Calu3 (cell line): ENCODE measurements around the gene GSX1. TPM values are rescaled to one million over a fixed set of nuclear protein-coding genes. Genes with fewer than 3 reads are reported as not detected.

Source experiments
- BruUV-seq: library from RNA; stranded (reverse); fragments of 400-500 nt; replicated peaks from 2 replicates; lab custom pipeline; 2021; lab: Mats Ljungman, UMichigan
- CTCF ChIA-PET: fragments of 300-600 bp; sonication (Branson Sonifier 250); formaldehyde crosslinking; loops from one replicate; lab custom pipeline; 2022; ENCODE audit warnings: antibody characterized with exemption; lab: Charles Lee
- DNase-seq: peaks from one replicate; pipeline ENCODE4 v3.0.0; 2022
- H3K27ac Mint-ChIP-seq: one replicate; pipeline ENCODE4 v1.8.0; 2022; ENCODE audit warnings: mixed read lengths; ENCODE audit not compliant: unreplicated experiment
- H3K27me3 Mint-ChIP-seq: one replicate; pipeline ENCODE4 v1.8.0; 2022; ENCODE audit warnings: mixed read lengths; ENCODE audit not compliant: unreplicated experiment
- H3K36me3 Mint-ChIP-seq: one replicate; pipeline ENCODE4 v1.8.0; 2022; ENCODE audit warnings: mild to moderate bottlenecking, moderate library complexity, mixed read lengths; ENCODE audit not compliant: insufficient read depth, unreplicated experiment
- H3K4me1 Mint-ChIP-seq: one replicate; pipeline ENCODE4 v1.8.0; 2022; ENCODE audit warnings: mild to moderate bottlenecking, low read depth, mixed read lengths; ENCODE audit not compliant: unreplicated experiment
- H3K4me3 Mint-ChIP-seq: one replicate; pipeline ENCODE4 v1.8.0; 2022; ENCODE audit warnings: mild to moderate bottlenecking, low read depth, moderate library complexity, mixed read lengths; ENCODE audit not compliant: unreplicated experiment
- H3K9me3 Mint-ChIP-seq: one replicate; pipeline ENCODE4 v1.8.0; 2022; ENCODE audit warnings: low read depth, mixed read lengths; ENCODE audit not compliant: unreplicated experiment
- CTCF ChIP-seq: fragments of 200-600 bp; IDR thresholded peaks from one replicate; pipeline ENCODE4 v1.8.0; 2022; ENCODE audit warnings: antibody characterized with exemption; ENCODE audit not compliant: unreplicated experiment
- intact Hi-C: fragments of 100-400 bp; cut with micrococcal nuclease; formaldehyde crosslinking; loops from one replicate; pipeline ENCODE4 v1.10.0; 2022; ENCODE audit not compliant: unreplicated experiment
- total RNA-seq: library from RNA; stranded (reverse); gene quantifications from 2 replicates; pipeline ENCODE4 v1.2.3, GENCODE V29; 2022

Gene GSX1
- total RNA-seq, 1 experiment from 2014 or later, result not detected

GRCh38 chr13:27774169-27774568 lies 18.1 kb upstream of the GSX1 start:
- CTCF ChIA-PET, result no interaction called here
- TF ChIP-seq CTCF, result no peak
- intact Hi-C loops, result loop anchor here (5.0 kb wide), 1 partner anchor 208 kb away; no protein-coding TSS in a partner anchor
- no peak for DNase-seq
- H3K9me3 Mint-ChIP-seq, result no peaks in the 10 kb centered on the region
- BruUV-seq, result no TSS peak
- no peak overlapping the region for H3K4me3 Mint-ChIP-seq
- peaks cover 84% of the 10 kb centered on the region for H3K27me3 Mint-ChIP-seq
- H3K27ac Mint-ChIP-seq, result no peak overlapping the region
- H3K4me1 Mint-ChIP-seq, result no peaks in the 10 kb centered on the region
- H3K36me3 Mint-ChIP-seq, result no peaks in the 10 kb centered on the region

- no peaks in the 10 kb centered on the region for H3K36me3 Mint-ChIP-seq
- TF ChIP-seq CTCF, result no peak
- no TSS peak for BruUV-seq
- no peak for DNase-seq
- CTCF ChIA-PET, result no interaction called here
- H3K4me3 Mint-ChIP-seq, result no peak overlapping the region
- H3K27me3 Mint-ChIP-seq, result peaks cover 84% of the 10 kb centered on the region
- no peak overlapping the region for H3K27ac Mint-ChIP-seq
- H3K9me3 Mint-ChIP-seq, result no peaks in the 10 kb centered on the region
- H3K4me1 Mint-ChIP-seq, result no peaks in the 10 kb centered on the region
- intact Hi-C loops, result loop anchor here (5.0 kb wide), 1 partner anchor 208 kb away; no protein-coding TSS in a partner anchor
Measured at GRCh38 chr13:27774651-27775050, 17.6 kb upstream of the GSX1 start.

- TF ChIP-seq CTCF, result no peak
- no peaks in the 10 kb centered on the region for H3K36me3 Mint-ChIP-seq
- no peak for DNase-seq
- BruUV-seq, result no TSS peak
- CTCF ChIA-PET, result interaction anchor here (0.7 kb wide), 1 partner anchor 15 kb away, joined by 3 read pairs; no protein-coding TSS in a partner anchor
- H3K27ac Mint-ChIP-seq, result no peak overlapping the region
- H3K27me3 Mint-ChIP-seq, result peaks cover 89% of the 10 kb centered on the region
- intact Hi-C loops, result no loop called here
- no peaks in the 10 kb centered on the region for H3K4me1 Mint-ChIP-seq
- no peak overlapping the region for H3K4me3 Mint-ChIP-seq
- H3K9me3 Mint-ChIP-seq, result no peaks in the 10 kb centered on the region
Measured at GRCh38 chr13:27775943-27776342, 16.3 kb upstream of the GSX1 start.

- H3K36me3 Mint-ChIP-seq, result no peaks in the 10 kb centered on the region
- no peak overlapping the region for H3K27ac Mint-ChIP-seq
- no peak for DNase-seq
- CTCF ChIA-PET, result interaction anchor here (1.2 kb wide), 1 partner anchor 44 kb away, joined by 3 read pairs; no protein-coding TSS in a partner anchor
- H3K4me1 Mint-ChIP-seq, result no peaks in the 10 kb centered on the region
- H3K9me3 Mint-ChIP-seq, result no peaks in the 10 kb centered on the region
- no peak for TF ChIP-seq CTCF
- no TSS peak for BruUV-seq
- intact Hi-C loops, result loop anchor here (10.0 kb wide), 1 partner anchor 247 kb away; no protein-coding TSS in a partner anchor
- no peak overlapping the region for H3K4me3 Mint-ChIP-seq
- H3K27me3 Mint-ChIP-seq, result peaks cover 76% of the 10 kb centered on the region
Measured at GRCh38 chr13:27782151-27782550, 10.1 kb upstream of the GSX1 start.
